Measurements from ENCODE around the gene KDM5C.

KDM5C gene

DNA sequence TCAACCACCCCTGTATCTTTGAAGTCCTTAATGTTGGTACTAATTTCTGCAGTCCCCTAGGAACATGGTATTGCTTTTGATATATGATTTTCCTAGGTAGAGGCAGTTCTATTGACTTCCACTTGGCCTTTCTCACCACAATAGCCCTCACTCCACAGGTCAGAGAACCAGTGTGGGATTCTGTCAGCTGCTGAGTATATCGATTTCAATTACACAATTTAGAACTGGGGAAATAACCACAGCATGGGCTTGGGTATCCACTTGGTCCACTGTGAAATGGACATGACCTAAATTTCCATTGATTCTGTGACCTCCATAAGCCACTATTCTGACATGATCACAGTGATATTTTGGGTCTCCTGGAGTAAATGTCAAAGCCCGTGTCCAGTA, 68.8 kb downstream of the KDM5C start:
- no peaks in the 10 kb centered on the region for H3K27me3 ChIP-seq (ENCODE audit: control insufficient read depth, low read length)
- no peak overlapping the region for H3K4me3 ChIP-seq (ENCODE audit: low read length)

DNA sequence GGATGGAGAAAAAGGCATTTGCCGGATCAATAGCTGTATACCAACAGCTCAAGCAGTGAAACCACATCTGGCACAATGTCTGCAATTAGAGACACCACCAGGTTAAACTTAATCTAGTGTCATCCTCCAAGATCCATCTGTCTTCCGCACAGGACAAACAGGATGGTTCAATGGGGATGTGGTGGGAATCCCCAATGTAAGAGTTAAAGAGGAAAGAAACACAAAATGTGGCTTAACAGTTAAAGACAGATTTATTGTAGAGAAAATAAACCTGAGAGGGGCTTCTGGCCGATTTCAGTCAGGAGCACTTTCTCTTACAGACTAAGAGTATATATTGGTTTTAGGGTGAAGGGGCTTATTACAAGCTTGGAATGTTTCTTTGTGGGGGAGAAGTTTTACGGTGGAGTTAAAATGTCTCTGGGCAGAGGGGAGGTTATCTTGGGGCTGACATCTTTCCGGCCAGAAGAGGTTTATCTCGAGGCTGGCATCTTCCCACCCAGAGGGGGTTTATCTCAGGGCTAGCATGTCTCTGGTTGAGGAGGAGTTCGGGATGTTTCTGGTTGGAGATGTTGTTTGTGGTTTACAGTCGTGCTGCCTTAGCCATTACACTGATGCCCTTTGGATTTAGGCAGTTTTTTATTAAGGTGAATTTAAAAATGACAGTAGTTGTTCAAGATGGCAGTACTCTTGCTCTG, 69.3 kb downstream of the KDM5C start:
- Histone ChIP-seq H3F3A (ENCODE audit: control insufficient read depth, insufficient read depth) (no peaks in the 10 kb centered on the region), H4K20me1 (ENCODE audit: control insufficient read depth, insufficient read depth, low read depth, low read length) (no peaks in the 10 kb centered on the region), H3K9me3 (ENCODE audit: control insufficient read depth, insufficient read depth, low read length) (no peaks in the 10 kb centered on the region), H3K9me2 (replicated peaks; ENCODE audit: control insufficient read depth, low read length) (no peaks in the 10 kb centered on the region), H3K36me3 (ENCODE audit: control insufficient read depth, low read length) (no peaks in the 10 kb centered on the region), H3K4me1 (ENCODE audit: control insufficient read depth, low read length) (no peaks in the 10 kb centered on the region), H3K27me3 (ENCODE audit: control insufficient read depth, low read length) (no peaks in the 10 kb centered on the region), H3K27ac (ENCODE audit: low read depth, low read length) (no peak overlapping the region), H3K4me3 (ENCODE audit: low read length) (no peak overlapping the region), H3K4me2 (ENCODE audit: low read length) (no peak overlapping the region), H3K79me2 (ENCODE audit: control insufficient read depth, low read length) (no peaks in the 10 kb centered on the region)
- TF ChIP-seq, protein P1, sequence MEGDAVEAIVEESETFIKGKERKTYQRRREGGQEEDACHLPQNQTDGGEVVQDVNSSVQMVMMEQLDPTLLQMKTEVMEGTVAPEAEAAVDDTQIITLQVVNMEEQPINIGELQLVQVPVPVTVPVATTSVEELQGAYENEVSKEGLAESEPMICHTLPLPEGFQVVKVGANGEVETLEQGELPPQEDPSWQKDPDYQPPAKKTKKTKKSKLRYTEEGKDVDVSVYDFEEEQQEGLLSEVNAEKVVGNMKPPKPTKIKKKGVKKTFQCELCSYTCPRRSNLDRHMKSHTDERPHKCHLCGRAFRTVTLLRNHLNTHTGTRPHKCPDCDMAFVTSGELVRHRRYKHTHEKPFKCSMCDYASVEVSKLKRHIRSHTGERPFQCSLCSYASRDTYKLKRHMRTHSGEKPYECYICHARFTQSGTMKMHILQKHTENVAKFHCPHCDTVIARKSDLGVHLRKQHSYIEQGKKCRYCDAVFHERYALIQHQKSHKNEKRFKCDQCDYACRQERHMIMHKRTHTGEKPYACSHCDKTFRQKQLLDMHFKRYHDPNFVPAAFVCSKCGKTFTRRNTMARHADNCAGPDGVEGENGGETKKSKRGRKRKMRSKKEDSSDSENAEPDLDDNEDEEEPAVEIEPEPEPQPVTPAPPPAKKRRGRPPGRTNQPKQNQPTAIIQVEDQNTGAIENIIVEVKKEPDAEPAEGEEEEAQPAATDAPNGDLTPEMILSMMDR (IDR thresholded peaks at IDR 0.05; ENCODE audit: low read depth, low read length, poor library complexity, severe bottlenecking): no peak
- TF ChIP-seq EZH2phosphoT487 (IDR thresholded peaks at IDR 0.05; ENCODE audit: borderline replicate concordance, low read length): no peak

More for the DNA sequence above, 68.8 kb downstream of the KDM5C start:
- no peaks in the 10 kb centered on the region for H3K36me3 ChIP-seq (ENCODE audit: control insufficient read depth, low read length)
- no peaks in the 10 kb centered on the region for H4K20me1 ChIP-seq (ENCODE audit: control insufficient read depth, insufficient read depth, low read depth, low read length)
- no peaks in the 10 kb centered on the region for H3K9me2 ChIP-seq (replicated peaks; ENCODE audit: control insufficient read depth, low read length)
- H3K27ac ChIP-seq (ENCODE audit: low read depth, low read length): no peak overlapping the region
- H3K4me1 ChIP-seq (ENCODE audit: control insufficient read depth, low read length): no peaks in the 10 kb centered on the region
- H3F3A ChIP-seq (ENCODE audit: control insufficient read depth, insufficient read depth): no peaks in the 10 kb centered on the region
- H3K4me2 ChIP-seq (ENCODE audit: low read length): no peak overlapping the region
- TF ChIP-seq, protein P1 (IDR thresholded peaks at IDR 0.05; ENCODE audit: low read depth, low read length, poor library complexity, severe bottlenecking): no peak
- no peak for TF ChIP-seq EZH2phosphoT487 (IDR thresholded peaks at IDR 0.05; ENCODE audit: borderline replicate concordance, low read length)
- H3K9me3 ChIP-seq (ENCODE audit: control insufficient read depth, insufficient read depth, low read length): no peaks in the 10 kb centered on the region
- H3K79me2 ChIP-seq (ENCODE audit: control insufficient read depth, low read length): no peaks in the 10 kb centered on the region

DNA sequence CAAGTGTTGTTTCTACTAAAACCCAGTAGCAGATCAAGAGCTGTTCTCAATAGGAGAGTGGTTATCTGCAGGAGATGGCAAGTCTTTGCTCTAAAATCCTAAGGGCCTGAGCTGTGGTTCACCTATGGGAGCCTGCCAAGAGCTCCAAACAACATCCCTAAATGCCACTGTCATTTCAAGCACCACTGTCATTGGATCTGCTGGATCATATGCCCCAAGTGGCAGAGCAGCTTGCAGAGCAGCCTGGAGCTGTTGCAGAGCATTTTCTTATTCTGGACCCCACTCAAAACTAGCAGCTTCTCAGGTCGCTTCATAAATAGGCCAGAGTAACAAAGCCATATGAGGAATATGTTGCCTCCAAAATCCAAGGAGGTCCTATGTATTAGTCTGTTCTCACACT, 71.4 kb downstream of the KDM5C start:
- Histone ChIP-seq H3K36me3 (ENCODE audit: control insufficient read depth, low read length) (no peaks in the 10 kb centered on the region), H3K79me2 (ENCODE audit: control insufficient read depth, low read length) (no peaks in the 10 kb centered on the region), H3K4me3 (ENCODE audit: low read length) (no peak overlapping the region), H3K9me2 (replicated peaks; ENCODE audit: control insufficient read depth, low read length) (no peaks in the 10 kb centered on the region), H3K27ac (ENCODE audit: low read depth, low read length) (no peak overlapping the region), H3F3A (ENCODE audit: control insufficient read depth, insufficient read depth) (no peaks in the 10 kb centered on the region), H3K4me1 (ENCODE audit: control insufficient read depth, low read length) (no peaks in the 10 kb centered on the region), H3K4me2 (ENCODE audit: low read length) (no peak overlapping the region), H3K9me3 (ENCODE audit: control insufficient read depth, insufficient read depth, low read length) (no peaks in the 10 kb centered on the region), H3K27me3 (ENCODE audit: control insufficient read depth, low read length) (no peaks in the 10 kb centered on the region), H4K20me1 (ENCODE audit: control insufficient read depth, insufficient read depth, low read depth, low read length) (no peaks in the 10 kb centered on the region)
- TF ChIP-seq EZH2phosphoT487 (IDR thresholded peaks at IDR 0.05; ENCODE audit: borderline replicate concordance, low read length): no peak

All from DOHH2 (cell line).